HG02642 (cell line): ENCODE results near the gene AGAP1.

Experiments
- ATAC-seq: cut with Tn5 transposase; IDR thresholded peaks from one replicate; pipeline ENCODE4 v1.9.1; 2021; ENCODE audit warnings: mild to moderate bottlenecking; ENCODE audit not compliant: unreplicated experiment, poor library complexity

Gene AGAP1

GRCh38 chr2:235647264-235647663, 153.4 kb downstream of the AGAP1 start:
- no peak for ATAC-seq

- no peak for ATAC-seq
These were observed 154.0 kb downstream of the AGAP1 start for GRCh38 chr2:235647877-235648276.

GRCh38 chr2:235649418-235649817, 155.6 kb downstream of the AGAP1 start:
- no peak for ATAC-seq

GRCh38 chr2:235651643-235652042, 157.8 kb downstream of the AGAP1 start:
- ATAC-seq, result no peak

- ATAC-seq, result no peak
These were observed 160.4 kb downstream of the AGAP1 start for GRCh38 chr2:235654103-235654813.

GRCh38 chr2:235658351-235659174, 164.7 kb downstream of the AGAP1 start:
- no peak for ATAC-seq

GRCh38 chr2:235659767-235660322, 166.0 kb downstream of the AGAP1 start:
- no peak for ATAC-seq

- ATAC-seq, result no peak
These were observed 166.7 kb downstream of the AGAP1 start for GRCh38 chr2:235660484-235661082.

GRCh38 chr2:235661167-235661937, 167.5 kb downstream of the AGAP1 start:
- no peak for ATAC-seq

GRCh38 chr2:235661952-235662351, 168.1 kb downstream of the AGAP1 start:
- no peak for ATAC-seq

- ATAC-seq, result no peak
These were observed 170.0 kb downstream of the AGAP1 start for GRCh38 chr2:235663875-235664274.

- ATAC-seq, result no peak
These were observed 171.9 kb downstream of the AGAP1 start for GRCh38 chr2:235665661-235666212.

- no peak for ATAC-seq
These were observed 172.5 kb downstream of the AGAP1 start for GRCh38 chr2:235666213-235666781.

GRCh38 chr2:235668782-235669181, 174.9 kb downstream of the AGAP1 start:
- ATAC-seq, result no peak

- no peak for ATAC-seq
These were observed 175.5 kb downstream of the AGAP1 start for GRCh38 chr2:235669269-235669831.

- no peak for ATAC-seq
These were observed 176.4 kb downstream of the AGAP1 start for GRCh38 chr2:235669983-235670962.

- no peak for ATAC-seq
These were observed 177.3 kb downstream of the AGAP1 start for GRCh38 chr2:235670974-235671787.
